K562 (cell line): ENCODE measurements around the gene TMC6. TPM values are rescaled to one million over a fixed set of nuclear protein-coding genes. Genes with fewer than 3 reads are reported as not detected.

Source experiments
- ARID1B ChIP-seq: fragments of 450-650 bp; IDR thresholded peaks from 2 replicates; pipeline ENCODE4 v1.6.1; 2016; ENCODE audit warnings: antibody characterized with exemption, mild to moderate bottlenecking, inconsistent platforms
- CEBPG ChIP-seq, 3 experiments: fragments of 200-800 bp in 1 of 3; sonication (Bioruptor generic) in 1 of 3; sonication (generic) in 1 of 3; formaldehyde crosslinking in 1 of 3; IDR thresholded peaks in 2 of 3; conservative IDR thresholded peaks in 1 of 3; 2 replicates each; pipeline versions ENCODE4 v1.6.1 to v1.8.0; 2016 to 2022; ENCODE audit warnings: missing compliant biosample characterization in 2 of 3, missing genetic modification characterization in 2 of 3, mild to moderate bottlenecking in 1 of 3, missing genetic modification reagents in 1 of 3
- CREB1 ChIP-seq, 2 experiments: sonication (generic) in 1 of 2; formaldehyde crosslinking in 1 of 2; IDR thresholded peaks; 2 replicates each; pipeline versions ENCODE4 v1.6.1 to v1.8.0; 2012 to 2022; ENCODE audit warnings: inconsistent platforms in 1 of 2, mild to moderate bottlenecking in 1 of 2, missing genetic modification reagents in 1 of 2, moderate library complexity in 1 of 2
- DPF2 ChIP-seq: fragments of 450-650 bp; IDR thresholded peaks from 2 replicates; pipeline ENCODE4 v1.6.1; 2016
- GABPB1 ChIP-seq: sonication (generic); formaldehyde crosslinking; IDR thresholded peaks from 2 replicates; pipeline ENCODE4 v1.8.0; 2022; ENCODE audit warnings: mild to moderate bottlenecking, missing genetic modification reagents
- KAT7 ChIP-seq: sonication (generic); formaldehyde crosslinking; IDR thresholded peaks from 2 replicates; pipeline ENCODE4 v1.8.0; 2022; ENCODE audit warnings: missing genetic modification reagents, mild to moderate bottlenecking, borderline replicate concordance
- KLF1 ChIP-seq: fragments of 450-650 bp; IDR thresholded peaks from 2 replicates; pipeline ENCODE4 v1.6.1; 2016; ENCODE audit warnings: missing genetic modification characterization, missing compliant biosample characterization
- PHF21A ChIP-seq: fragments of 450-650 bp; IDR thresholded peaks from 2 replicates; pipeline ENCODE4 v1.6.1; 2017; ENCODE audit warnings: low read depth, borderline replicate concordance
- PHF8 ChIP-seq: fragments of 200-600 bp; sonication (generic); IDR thresholded peaks from 2 replicates; pipeline ENCODE4 v1.6.1; 2012; ENCODE audit warnings: mixed run types, mild to moderate bottlenecking, inconsistent platforms, low read length, moderate library complexity, borderline replicate concordance
- PKNOX1 ChIP-seq: fragments of 450-650 bp; IDR thresholded peaks from 2 replicates; pipeline ENCODE4 v1.6.1; 2016
- POLR2G ChIP-seq: fragments of 200-400 bp; formaldehyde crosslinking; IDR thresholded peaks from 2 replicates; pipeline ENCODE4 v1.6.1; 2017; ENCODE audit warnings: low read depth, mild to moderate bottlenecking, antibody characterized with exemption, low read length, moderate library complexity
- RBFOX2 ChIP-seq: fragments of 200-400 bp; formaldehyde crosslinking; IDR thresholded peaks from 2 replicates; pipeline ENCODE4 v1.6.1; 2017; ENCODE audit warnings: low read depth, mild to moderate bottlenecking, low read length, moderate library complexity
- RBM15 ChIP-seq: fragments of 200-400 bp; formaldehyde crosslinking; IDR thresholded peaks from 2 replicates; pipeline ENCODE4 v1.6.1; 2018; ENCODE audit warnings: mild to moderate bottlenecking, low read length, moderate library complexity; ENCODE audit not compliant: insufficient read depth
- SPI1 ChIP-seq: IDR thresholded peaks from 2 replicates; pipeline ENCODE4 v1.6.1; 2011; ENCODE audit warnings: low read depth, low read length, control low read depth, borderline replicate concordance
- TAF1 ChIP-seq: IDR thresholded peaks from 2 replicates; pipeline ENCODE4 v1.6.1; 2011; ENCODE audit warnings: mild to moderate bottlenecking, low read length, moderate library complexity; ENCODE audit not compliant: insufficient read depth, control insufficient read depth, severe bottlenecking; ENCODE audit errors: extremely low read depth
- ZNF324 ChIP-seq: fragments of 250-450 bp; sonication (Bioruptor Pico); IDR thresholded peaks from 2 replicates; pipeline ENCODE4 v1.4.0; 2020; ENCODE audit warnings: mild to moderate bottlenecking
- ZNF561 ChIP-seq: fragments of 450-650 bp; formaldehyde crosslinking; conservative IDR thresholded peaks from 2 replicates; pipeline ENCODE4 v1.4.0; 2020; ENCODE audit warnings: mild to moderate bottlenecking, moderate library complexity
- ZNF785 ChIP-seq: fragments of 250-450 bp; sonication (Bioruptor Pico); IDR thresholded peaks from 2 replicates; pipeline ENCODE4 v1.4.0; 2020; ENCODE audit warnings: mild to moderate bottlenecking
- polyA plus RNA-seq, 8 experiments: library from polyadenylated mRNA; depleted of rRNA in 4 of 8; stranded (reverse) in 5 of 8; unstranded in 3 of 8; fragments of >200 nt; fragmentation: Nextera tagmentation in 2 of 8; fragmentation: Illumina TruSeq in 1 of 8; extraction: Ambion mirVana in 2 of 8; extraction: Trizol in 1 of 8; gene quantifications; 2 replicates each; pipeline versions ENCODE4 v1.2.1 to v1.2.3, GENCODE V29; 2011 to 2014; ENCODE audit warnings: inconsistent platforms in 1 of 8, missing spikeins in 1 of 8
- total RNA-seq, 7 experiments: library from RNA; depleted of rRNA in 6 of 7; stranded (reverse); fragments of >200 nt in 6 of 7; fragmentation: Illumina TruSeq in 2 of 7; extraction: Trizol in 2 of 7; gene quantifications; 2 replicates each; pipeline versions ENCODE4 v1.2.1 to v1.2.3, GENCODE V29; 2011 to 2021; ENCODE audit warnings: low replicate concordance in 1 of 7
- TF ChIP-seq, protein P1 (sequence below), 2 experiments: fragments of 450-650 bp; IDR thresholded peaks; 2 replicates each; pipeline ENCODE4 v1.6.1; 2016
- TF ChIP-seq, protein P2 (sequence below): fragments of 450-650 bp; formaldehyde crosslinking; IDR thresholded peaks from 2 replicates; pipeline ENCODE4 v1.4.0; 2020; ENCODE audit warnings: mild to moderate bottlenecking, moderate library complexity
- TF ChIP-seq, protein P3 (sequence below): fragments of 200-800 bp; sonication (Bioruptor generic); IDR thresholded peaks from 2 replicates; pipeline ENCODE4 v1.6.1; 2017; ENCODE audit warnings: missing genetic modification characterization, missing compliant biosample characterization

TMC6 gene
- total and polyA plus RNA-seq, 9 of the 15 experiments (the other 6 are each of a cell fraction or from before 2014, with no cell fraction given) = 4.1 to 351 (median 66.9) TPM

DNA sequence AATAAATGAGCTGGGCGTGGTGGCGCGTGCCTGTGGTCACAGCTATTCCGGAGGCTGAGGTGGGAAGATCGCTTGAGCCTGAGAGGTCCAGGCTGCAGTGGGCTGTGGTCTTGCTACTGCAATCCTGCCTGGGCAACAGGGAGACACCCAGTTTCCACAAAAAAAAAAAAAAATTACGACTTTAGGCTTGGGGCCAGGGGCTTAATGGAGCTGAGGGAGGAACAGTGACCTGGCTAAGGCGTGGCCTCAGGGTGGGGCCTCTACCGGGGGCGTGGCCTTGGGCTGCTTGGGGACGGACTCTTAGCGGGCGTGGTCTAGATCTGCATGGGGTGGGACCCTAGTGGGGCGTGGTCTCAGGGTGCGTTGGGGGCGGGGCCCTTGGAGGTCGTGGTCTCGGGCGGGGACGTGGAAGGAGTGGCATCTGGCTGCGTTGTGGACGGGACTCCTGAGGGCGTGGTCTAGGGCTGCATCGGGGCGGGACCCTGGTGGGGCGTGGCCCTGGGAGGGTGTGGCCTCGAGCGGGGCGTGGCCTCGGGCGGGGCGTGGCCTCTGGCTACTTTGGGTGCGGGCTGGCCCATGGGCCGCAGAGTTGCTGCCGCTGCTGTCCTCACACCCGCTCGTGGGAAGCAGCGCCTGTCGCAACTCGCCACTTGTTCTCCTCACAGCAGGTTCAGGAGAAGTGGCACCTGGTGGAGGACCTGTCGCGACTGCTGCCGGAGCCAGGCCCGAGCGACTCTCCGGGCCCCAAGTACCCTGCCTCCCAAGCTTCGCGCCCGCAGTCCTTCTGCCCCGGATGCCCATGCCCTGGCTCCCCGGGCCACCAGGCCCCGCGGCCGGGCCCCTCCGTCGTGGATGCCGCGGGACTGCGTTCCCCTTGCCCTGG, 11.9 kb upstream of the TMC6 start (continued):
- 0 out of 2 replicates have a peak, but pooled peaks have one; percentile 37 for TF ChIP-seq KLF1 (tag)
- no peak for TF ChIP-seq PHF21A
- TF ChIP-seq KAT7 (CRISPR knock-in tag) = 0 out of 2 replicates have a peak, but pooled peaks have one; percentile 28
- no peak for TF ChIP-seq ZNF561 (CRISPR knock-in tag)
- peak; percentile 68 for TF ChIP-seq SPI1
- TF ChIP-seq DPF2 = peak; percentile 57
- TF ChIP-seq PHF8 = peak; percentile 76; the same call in 1 of the 2 replicates
- no peak for TF ChIP-seq RBM15
- peak; percentile 36; the same call in 1 of the 2 replicates for TF ChIP-seq CEBPG (CRISPR knock-in tag; IDR thresholded peaks at IDR 0.05)
- TF ChIP-seq CEBPG (tag; conservative IDR thresholded peaks at IDR 0.05 in 1 of 2, IDR thresholded peaks at IDR 0.05 in 1 of 2) = no peak
- TF ChIP-seq PKNOX1 = peak; percentile 82
- TF ChIP-seq, protein P1, sequence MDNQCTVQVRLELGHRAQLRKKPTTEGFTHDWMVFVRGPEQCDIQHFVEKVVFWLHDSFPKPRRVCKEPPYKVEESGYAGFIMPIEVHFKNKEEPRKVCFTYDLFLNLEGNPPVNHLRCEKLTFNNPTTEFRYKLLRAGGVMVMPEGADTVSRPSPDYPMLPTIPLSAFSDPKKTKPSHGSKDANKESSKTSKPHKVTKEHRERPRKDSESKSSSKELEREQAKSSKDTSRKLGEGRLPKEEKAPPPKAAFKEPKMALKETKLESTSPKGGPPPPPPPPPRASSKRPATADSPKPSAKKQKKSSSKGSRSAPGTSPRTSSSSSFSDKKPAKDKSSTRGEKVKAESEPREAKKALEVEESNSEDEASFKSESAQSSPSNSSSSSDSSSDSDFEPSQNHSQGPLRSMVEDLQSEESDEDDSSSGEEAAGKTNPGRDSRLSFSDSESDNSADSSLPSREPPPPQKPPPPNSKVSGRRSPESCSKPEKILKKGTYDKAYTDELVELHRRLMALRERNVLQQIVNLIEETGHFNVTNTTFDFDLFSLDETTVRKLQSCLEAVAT (IDR thresholded peaks at IDR 0.05) = peak in 1 of 2 experiments; percentile 74; a peak in 2 of 4 replicates
- TF ChIP-seq TAF1 = peak; percentile 65
- peak; percentile 89 for TF ChIP-seq RBFOX2
- no peak for TF ChIP-seq ZNF785 (CRISPR knock-in tag)
- peak; percentile 49 for TF ChIP-seq GABPB1 (CRISPR knock-in tag)
- TF ChIP-seq ARID1B = peak; percentile 44; the same call in 1 of the 2 replicates
- TF ChIP-seq, protein P2, sequence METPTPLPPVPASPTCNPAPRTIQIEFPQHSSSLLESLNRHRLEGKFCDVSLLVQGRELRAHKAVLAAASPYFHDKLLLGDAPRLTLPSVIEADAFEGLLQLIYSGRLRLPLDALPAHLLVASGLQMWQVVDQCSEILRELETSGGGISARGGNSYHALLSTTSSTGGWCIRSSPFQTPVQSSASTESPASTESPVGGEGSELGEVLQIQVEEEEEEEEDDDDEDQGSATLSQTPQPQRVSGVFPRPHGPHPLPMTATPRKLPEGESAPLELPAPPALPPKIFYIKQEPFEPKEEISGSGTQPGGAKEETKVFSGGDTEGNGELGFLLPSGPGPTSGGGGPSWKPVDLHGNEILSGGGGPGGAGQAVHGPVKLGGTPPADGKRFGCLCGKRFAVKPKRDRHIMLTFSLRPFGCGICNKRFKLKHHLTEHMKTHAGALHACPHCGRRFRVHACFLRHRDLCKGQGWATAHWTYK (CRISPR knock-in tag) = peak; percentile 68; the same call in 1 of the 2 replicates
- no peak for TF ChIP-seq ZNF324 (CRISPR knock-in tag)
- no peak; the same call in 1 of the 2 replicates for TF ChIP-seq CREB1 (IDR thresholded peaks at IDR 0.05)
- peak; percentile 70 for TF ChIP-seq CREB1 (CRISPR knock-in tag; IDR thresholded peaks at IDR 0.05)
- TF ChIP-seq POLR2G = peak; percentile 95
- TF ChIP-seq, protein P3, sequence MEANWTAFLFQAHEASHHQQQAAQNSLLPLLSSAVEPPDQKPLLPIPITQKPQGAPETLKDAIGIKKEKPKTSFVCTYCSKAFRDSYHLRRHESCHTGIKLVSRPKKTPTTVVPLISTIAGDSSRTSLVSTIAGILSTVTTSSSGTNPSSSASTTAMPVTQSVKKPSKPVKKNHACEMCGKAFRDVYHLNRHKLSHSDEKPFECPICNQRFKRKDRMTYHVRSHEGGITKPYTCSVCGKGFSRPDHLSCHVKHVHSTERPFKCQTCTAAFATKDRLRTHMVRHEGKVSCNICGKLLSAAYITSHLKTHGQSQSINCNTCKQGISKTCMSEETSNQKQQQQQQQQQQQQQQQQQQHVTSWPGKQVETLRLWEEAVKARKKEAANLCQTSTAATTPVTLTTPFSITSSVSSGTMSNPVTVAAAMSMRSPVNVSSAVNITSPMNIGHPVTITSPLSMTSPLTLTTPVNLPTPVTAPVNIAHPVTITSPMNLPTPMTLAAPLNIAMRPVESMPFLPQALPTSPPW (CRISPR knock-in tag) = peak; percentile 57
